Measurements from ENCODE around the gene MCM8. TPM values are rescaled to one million over a fixed set of nuclear protein-coding genes. Genes with fewer than 3 reads are reported as not detected.

The MCM8 gene
- total RNA-seq, 1 donor from 2014 or later: 5.2 TPM

DNA sequence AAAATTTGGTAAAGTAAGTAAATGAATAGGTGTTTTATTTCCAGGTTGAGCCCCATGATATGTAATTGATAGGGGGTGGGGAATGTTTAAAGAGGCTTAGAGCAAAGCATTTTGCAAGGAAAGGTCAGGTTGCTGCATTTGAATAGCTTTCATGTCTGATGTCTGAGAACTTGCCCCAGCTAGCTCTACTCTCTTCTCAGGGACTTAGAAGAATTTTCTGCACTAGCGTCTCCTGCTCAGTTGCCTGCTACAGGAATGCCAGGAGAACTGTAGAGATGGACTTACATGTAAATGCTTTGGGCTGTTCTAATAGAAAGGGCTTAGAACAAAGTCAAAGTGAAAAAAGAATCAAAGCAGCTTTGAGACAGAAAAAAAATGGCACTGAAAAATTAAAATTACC lies 35.6 kb upstream of the MCM8 start:
- intact Hi-C loops (cut with DNase I): no loop called here
- Histone ChIP-seq H3K36me3 (no peaks in the 10 kb centered on the region), H3K4me1 (peaks cover 4% of the 10 kb centered on the region), H3K27me3 (peaks cover 21% of the 10 kb centered on the region), H3K4me3 (no peak overlapping the region), H3K27ac (no peak overlapping the region), H3K9me3 (no peaks in the 10 kb centered on the region)
- DNase-seq: no peak
- TF ChIP-seq, protein P1, sequence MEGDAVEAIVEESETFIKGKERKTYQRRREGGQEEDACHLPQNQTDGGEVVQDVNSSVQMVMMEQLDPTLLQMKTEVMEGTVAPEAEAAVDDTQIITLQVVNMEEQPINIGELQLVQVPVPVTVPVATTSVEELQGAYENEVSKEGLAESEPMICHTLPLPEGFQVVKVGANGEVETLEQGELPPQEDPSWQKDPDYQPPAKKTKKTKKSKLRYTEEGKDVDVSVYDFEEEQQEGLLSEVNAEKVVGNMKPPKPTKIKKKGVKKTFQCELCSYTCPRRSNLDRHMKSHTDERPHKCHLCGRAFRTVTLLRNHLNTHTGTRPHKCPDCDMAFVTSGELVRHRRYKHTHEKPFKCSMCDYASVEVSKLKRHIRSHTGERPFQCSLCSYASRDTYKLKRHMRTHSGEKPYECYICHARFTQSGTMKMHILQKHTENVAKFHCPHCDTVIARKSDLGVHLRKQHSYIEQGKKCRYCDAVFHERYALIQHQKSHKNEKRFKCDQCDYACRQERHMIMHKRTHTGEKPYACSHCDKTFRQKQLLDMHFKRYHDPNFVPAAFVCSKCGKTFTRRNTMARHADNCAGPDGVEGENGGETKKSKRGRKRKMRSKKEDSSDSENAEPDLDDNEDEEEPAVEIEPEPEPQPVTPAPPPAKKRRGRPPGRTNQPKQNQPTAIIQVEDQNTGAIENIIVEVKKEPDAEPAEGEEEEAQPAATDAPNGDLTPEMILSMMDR (IDR thresholded peaks at IDR 0.05): no peak
- ATAC-seq: no peak

DNA sequence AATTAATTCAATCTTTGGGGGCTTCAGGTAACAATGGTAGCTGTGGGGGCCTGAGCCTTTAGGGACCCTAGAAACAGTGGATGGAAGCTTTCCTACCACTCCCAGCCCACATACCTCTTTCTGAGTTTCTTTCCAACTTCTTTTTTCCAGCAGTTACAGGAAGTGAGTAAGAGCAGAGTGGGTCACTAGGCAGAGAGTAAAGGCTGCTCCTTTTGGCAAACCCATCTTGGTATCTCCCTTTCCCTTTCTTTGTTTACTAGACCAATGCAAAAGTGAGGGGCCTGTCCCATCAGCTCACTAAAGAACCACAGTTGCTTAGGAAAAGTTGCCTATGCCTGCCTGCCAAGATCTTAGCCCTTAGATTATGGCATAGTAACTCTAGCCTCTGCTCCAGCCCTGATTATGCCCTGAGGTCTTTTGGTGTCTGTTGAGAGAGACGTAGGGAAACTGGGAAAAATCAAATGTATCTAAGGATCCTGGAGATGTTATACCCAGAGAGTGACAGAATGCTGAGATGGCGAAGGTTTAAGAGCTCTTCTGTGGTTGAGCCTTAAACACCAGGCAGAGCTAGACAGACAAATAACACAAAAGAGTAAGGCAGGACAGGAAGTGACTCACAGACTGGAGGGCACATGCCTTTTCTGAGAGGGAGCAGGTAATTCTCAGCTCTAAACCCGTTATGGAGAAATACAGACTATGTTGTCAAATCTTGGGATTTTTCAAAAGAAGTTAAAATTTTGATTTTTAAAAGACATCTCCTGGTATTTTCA lies 31.4 kb upstream of the MCM8 start:
- Histone ChIP-seq H3K27ac (no peak overlapping the region), H3K36me3 (no peaks in the 10 kb centered on the region), H3K4me1 (no peaks in the 10 kb centered on the region), H3K4me3 (no peak overlapping the region), H3K27me3 (no peaks in the 10 kb centered on the region), H3K9me3 (no peaks in the 10 kb centered on the region)
- ATAC-seq (no peak), DNase-seq (no peak)
- TF ChIP-seq, protein P1 (IDR thresholded peaks at IDR 0.05): no peak
- intact Hi-C loops (cut with DNase I): no loop called here

DNA sequence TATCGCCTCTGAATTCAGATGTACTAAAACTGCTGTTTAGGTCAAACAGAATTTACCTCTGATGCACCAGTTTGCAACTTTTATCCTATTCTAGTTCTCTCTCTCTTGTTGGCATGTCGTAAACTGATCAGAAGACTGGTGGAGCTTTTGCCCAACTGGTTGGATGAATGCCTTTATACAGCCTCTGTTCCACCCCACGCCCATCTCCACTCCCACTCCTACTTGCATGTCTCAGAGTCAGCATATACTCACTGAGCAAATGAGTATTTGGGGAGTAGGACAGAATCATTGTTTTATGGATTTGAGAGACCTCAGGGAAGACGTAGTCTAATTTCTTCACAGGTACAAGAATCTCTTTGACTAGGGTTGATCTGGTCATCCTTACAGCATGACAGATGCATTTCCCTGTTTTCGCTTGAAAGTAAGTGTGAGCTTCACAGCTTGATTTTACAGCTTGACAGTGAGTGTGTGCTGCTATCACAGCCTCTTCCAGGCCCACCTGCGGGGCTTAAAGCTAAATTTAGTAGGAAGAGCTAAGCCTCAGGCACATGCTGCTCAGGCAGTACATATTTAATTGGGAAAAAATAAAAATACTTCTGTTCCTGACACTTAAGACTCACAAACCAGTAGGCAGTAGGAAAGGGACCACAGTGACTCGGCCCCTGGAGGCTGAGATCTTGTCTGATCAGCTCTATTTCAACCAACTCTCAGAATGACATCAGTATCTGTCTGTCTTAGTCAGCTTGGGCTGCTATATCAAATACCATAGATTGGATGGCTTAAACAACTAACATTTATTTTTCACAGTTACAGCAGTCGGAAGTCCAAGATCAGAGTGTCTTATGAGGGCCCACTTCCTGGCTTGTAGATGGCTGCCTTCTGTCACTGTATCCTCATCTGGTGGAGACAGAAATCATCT lies 30.6 kb upstream of the MCM8 start:
- Histone ChIP-seq H3K27ac (no peak overlapping the region), H3K4me1 (no peaks in the 10 kb centered on the region), H3K27me3 (no peaks in the 10 kb centered on the region), H3K4me3 (no peak overlapping the region), H3K9me3 (no peaks in the 10 kb centered on the region), H3K36me3 (no peaks in the 10 kb centered on the region)
- intact Hi-C loops (cut with DNase I): no loop called here
- ATAC-seq (no peak), DNase-seq (no peak)
- TF ChIP-seq, protein P1 (IDR thresholded peaks at IDR 0.05): no peak

DNA sequence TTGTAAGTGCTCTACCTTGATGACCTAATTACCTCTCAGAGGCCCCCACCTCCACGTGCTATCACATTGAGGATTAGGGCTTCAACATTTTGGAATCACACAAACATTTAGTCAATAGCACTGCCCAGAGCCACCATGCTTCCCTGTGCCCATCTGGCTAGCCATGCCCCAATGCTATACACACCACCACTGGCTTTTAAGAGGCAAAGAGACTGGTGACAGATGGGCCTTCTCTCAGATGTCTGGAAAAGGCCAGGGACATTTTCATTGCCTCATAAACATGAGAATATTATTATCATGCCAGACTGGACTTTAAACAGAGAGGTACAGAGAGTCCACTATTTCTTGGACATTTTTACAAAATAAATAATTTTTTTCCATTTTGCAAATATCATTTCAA lies 29.9 kb upstream of the MCM8 start:
- TF ChIP-seq, protein P1 (IDR thresholded peaks at IDR 0.05): no peak
- Histone ChIP-seq H3K27ac (no peak overlapping the region), H3K36me3 (no peaks in the 10 kb centered on the region), H3K4me3 (no peak overlapping the region), H3K4me1 (no peaks in the 10 kb centered on the region), H3K27me3 (no peaks in the 10 kb centered on the region), H3K9me3 (no peaks in the 10 kb centered on the region)
- DNase-seq (no peak), ATAC-seq (no peak)
- intact Hi-C loops (cut with DNase I): no loop called here

DNA sequence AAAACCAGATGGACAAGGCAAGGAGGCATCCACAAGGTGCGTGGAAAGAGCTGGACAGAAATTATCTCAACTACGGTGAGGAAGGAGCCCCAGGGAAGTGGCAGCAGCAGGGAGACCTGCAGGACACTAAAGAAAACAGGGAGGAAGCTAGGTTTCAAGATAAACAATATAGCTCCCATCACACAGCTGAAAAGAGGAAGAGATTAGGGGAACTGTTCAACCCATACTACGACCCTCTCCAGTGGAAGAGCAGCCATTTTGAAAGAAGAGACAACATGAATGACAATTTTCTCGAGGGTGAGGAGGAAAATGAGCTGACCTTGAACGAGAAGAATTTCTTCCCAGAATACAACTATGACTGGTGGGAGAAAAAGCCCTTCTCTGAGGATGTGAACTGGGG lies 27.0 kb upstream of the MCM8 start:
- no peaks in the 10 kb centered on the region for H3K36me3 ChIP-seq
- TF ChIP-seq, protein P1 (IDR thresholded peaks at IDR 0.05): no peak
- no peaks in the 10 kb centered on the region for H3K9me3 ChIP-seq
- intact Hi-C loops (cut with DNase I): no loop called here
- no peak overlapping the region for H3K4me3 ChIP-seq
- no peak for DNase-seq
- no peaks in the 10 kb centered on the region for H3K4me1 ChIP-seq
- no peak for ATAC-seq
- no peak overlapping the region for H3K27ac ChIP-seq
- no peaks in the 10 kb centered on the region for H3K27me3 ChIP-seq
